CD8-positive, alpha-beta memory T cell (primary cell): Measurements from ENCODE around the gene TRIML2. TPM values are rescaled to one million over a fixed set of nuclear protein-coding genes. Genes with fewer than 3 reads are reported as not detected.
"Not testable (repeated sequence)": the region's sequence is repeated elsewhere in the genome, so short reads cannot be mapped to it uniquely, and the experiment has no call there.

Experiments used
- CTCF ChIA-PET: fragments of 350-600 bp; sonication (Branson Sonifier 250); formaldehyde crosslinking; loops from one replicate; lab custom pipeline; 2021; ENCODE audit warnings: antibody characterized with exemption; lab: Charles Lee
- POLR2A ChIA-PET: fragments of 350-600 bp; sonication (Branson Sonifier 250); formaldehyde crosslinking; loops from one replicate; lab custom pipeline; 2021; ENCODE audit warnings: antibody characterized with exemption; lab: Charles Lee
- DNase-seq, 5 donors: peaks; one replicate each; pipeline versions ENCODE4 v3.0.0 to v3.0.0-alpha.2; 2020 to 2022; ENCODE audit warnings: mixed read lengths in 1 of 5
- H3K27ac ChIP-seq: one replicate; pipeline ENCODE4 v1.7.0; 2013; ENCODE audit warnings: low read depth, mild to moderate bottlenecking, low read length, moderate library complexity
- H3K27me3 ChIP-seq: 2 replicates; pipeline ENCODE4 v1.7.0; 2013; ENCODE audit warnings: low read length, mild to moderate bottlenecking; ENCODE audit not compliant: insufficient read depth, poor library complexity, severe bottlenecking
- H3K36me3 ChIP-seq: 2 replicates; pipeline ENCODE4 v1.7.0; 2013; ENCODE audit warnings: mild to moderate bottlenecking, low read length, moderate library complexity; ENCODE audit not compliant: insufficient read depth
- H3K4me1 ChIP-seq: 2 replicates; pipeline ENCODE4 v1.7.0; 2013; ENCODE audit warnings: mild to moderate bottlenecking, low read length, moderate library complexity; ENCODE audit not compliant: insufficient read depth
- H3K4me3 ChIP-seq: 2 replicates; pipeline ENCODE4 v1.7.0; 2013; ENCODE audit warnings: mild to moderate bottlenecking, low read length
- H3K9me3 ChIP-seq: 2 replicates; pipeline ENCODE4 v1.7.0; 2013; ENCODE audit warnings: mild to moderate bottlenecking, low read length
- H3K27ac Mint-ChIP-seq, 8 donors: one replicate each; pipeline ENCODE4 v1.8.0; 2020 to 2021; ENCODE audit warnings: mixed read lengths in 8 of 8, mild to moderate bottlenecking in 6 of 8, inconsistent platforms in 3 of 8, moderate library complexity in 3 of 8
- H3K27me3 Mint-ChIP-seq, 2 donors: one replicate each; pipeline ENCODE4 v1.8.0; 2020 to 2021; ENCODE audit warnings: mixed read lengths in 2 of 2, mild to moderate bottlenecking in 1 of 2, moderate library complexity in 1 of 2
- H3K36me3 Mint-ChIP-seq, 3 donors: one replicate each; pipeline ENCODE4 v1.8.0; 2020 to 2021; ENCODE audit warnings: mixed read lengths in 3 of 3, inconsistent platforms in 1 of 3, mild to moderate bottlenecking in 1 of 3
- H3K4me1 Mint-ChIP-seq, 3 donors: one replicate each; pipeline ENCODE4 v1.8.0; 2020 to 2021; ENCODE audit warnings: mixed read lengths in 3 of 3, inconsistent platforms in 1 of 3, mild to moderate bottlenecking in 1 of 3
- H3K4me3 Mint-ChIP-seq, 7 donors: one replicate each; pipeline ENCODE4 v1.8.0; 2020 to 2021; ENCODE audit warnings: mixed read lengths in 7 of 7, mild to moderate bottlenecking in 6 of 7, moderate library complexity in 4 of 7, inconsistent platforms in 2 of 7
- H3K9me3 Mint-ChIP-seq, 5 donors: one replicate each; pipeline ENCODE4 v1.8.0; 2020 to 2022; ENCODE audit warnings: mixed read lengths in 5 of 5, mild to moderate bottlenecking in 3 of 5, moderate library complexity in 2 of 5, inconsistent platforms in 1 of 5
- polyA plus RNA-seq: library from polyadenylated mRNA; unstranded; fragments of 300-500 nt; fragmentation: Illumina TruSeq; gene quantifications from one replicate; pipeline ENCODE4 v1.2.3, GENCODE V29; 2021
- total RNA-seq, 2 experiments: library from RNA; stranded (reverse); gene quantifications; one replicate each; pipeline ENCODE4 v1.2.3, GENCODE V29; 2021

Gene TRIML2
- total and polyA plus RNA-seq, 3 experiments from 2014 or later: not detected

GRCh38 chr4:188082796-188083195 lies 26.6 kb downstream of the TRIML2 start:
- Mint-ChIP-seq H3K9me3 (peaks cover 5 to 20% (median 17%) of the 10 kb centered on the region in 5 donors), H3K27me3 (no peaks in the 10 kb centered on the region), H3K36me3 (no peaks in the 10 kb centered on the region), H3K4me1 (no peaks in the 10 kb centered on the region), H3K27ac (no peak overlapping the region), H3K4me3 (no peak overlapping the region)
- POLR2A ChIA-PET: no interaction called here
- Histone ChIP-seq H3K36me3 (no peaks in the 10 kb centered on the region), H3K27ac (no peak overlapping the region), H3K27me3 (no peaks in the 10 kb centered on the region), H3K4me3 (no peak overlapping the region), H3K4me1 (no peaks in the 10 kb centered on the region), H3K9me3 (no peaks in the 10 kb centered on the region)
- CTCF ChIA-PET: no interaction called here
- no peak for DNase-seq

GRCh38 chr4:188078116-188078515 lies 31.3 kb downstream of the TRIML2 start:
- Mint-ChIP-seq H3K4me3 (no peak overlapping the region), H3K9me3 (peaks cover 3 to 16% (median 15%) of the 10 kb centered on the region in 5 donors), H3K27ac (no peak overlapping the region), H3K4me1 (no peaks in the 10 kb centered on the region), H3K36me3 (no peaks in the 10 kb centered on the region), H3K27me3 (no peaks in the 10 kb centered on the region)
- Histone ChIP-seq H3K9me3 (no peaks in the 10 kb centered on the region), H3K36me3 (no peaks in the 10 kb centered on the region), H3K27me3 (no peaks in the 10 kb centered on the region), H3K4me1 (no peaks in the 10 kb centered on the region), H3K4me3 (no peak overlapping the region), H3K27ac (no peak overlapping the region)
- ChIA-PET CTCF (no interaction called here), POLR2A (no interaction called here)
- DNase-seq: no peak

- no peaks in the 10 kb centered on the region for H3K4me1 Mint-ChIP-seq
- no peaks in the 10 kb centered on the region for H3K4me1 ChIP-seq
- DNase-seq: no peak
- H3K27me3 ChIP-seq: no peaks in the 10 kb centered on the region
- no peaks in the 10 kb centered on the region for H3K36me3 Mint-ChIP-seq
- no peak overlapping the region for H3K4me3 ChIP-seq
- ChIA-PET CTCF (no interaction called here), POLR2A (no interaction called here)
- no peak overlapping the region for H3K27ac Mint-ChIP-seq
- no peaks in the 10 kb centered on the region for H3K9me3 ChIP-seq
- peaks cover 0 to 14% (median 5%) of the 10 kb centered on the region in 5 donors for H3K9me3 Mint-ChIP-seq
- no peak overlapping the region for H3K27ac ChIP-seq
- no peaks in the 10 kb centered on the region for H3K36me3 ChIP-seq
- no peak overlapping the region for H3K4me3 Mint-ChIP-seq
- no peaks in the 10 kb centered on the region for H3K27me3 Mint-ChIP-seq
Measured at GRCh38 chr4:188076169-188076568, 33.2 kb downstream of the TRIML2 start.

DNA sequence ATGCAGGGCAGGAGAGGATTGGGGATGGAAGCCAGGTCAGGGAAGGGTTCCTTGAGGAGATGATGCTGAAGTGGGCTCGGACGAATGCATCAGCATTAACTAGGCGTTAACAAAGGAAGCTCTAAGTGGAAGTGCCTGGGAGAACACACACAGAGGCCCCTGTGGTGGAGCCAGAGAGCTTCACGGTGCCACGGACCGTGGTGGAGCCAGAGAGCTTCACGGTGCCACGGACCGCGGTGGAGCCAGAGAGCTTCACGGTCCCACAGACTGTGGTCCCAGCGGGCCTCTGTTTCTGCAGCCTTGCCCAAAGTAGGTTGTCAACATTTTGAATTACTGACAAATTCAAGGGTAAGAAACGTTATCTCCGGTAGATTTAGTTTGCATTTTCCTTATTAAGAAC lies 48.3 kb downstream of the TRIML2 start:
- ChIA-PET POLR2A (no interaction called here), CTCF (no interaction called here)
- H3K9me3 ChIP-seq: no peaks in the 10 kb centered on the region
- H3K27me3 Mint-ChIP-seq: peaks cover 0 to 1% of the 10 kb centered on the region in 2 donors
- no peak for DNase-seq
- no peaks in the 10 kb centered on the region for H3K27me3 ChIP-seq
- peaks cover 0 to 12% (median 5%) of the 10 kb centered on the region in 5 donors for H3K9me3 Mint-ChIP-seq
- H3K36me3 ChIP-seq: no peaks in the 10 kb centered on the region
- H3K4me3 ChIP-seq: no peak overlapping the region
- no peaks in the 10 kb centered on the region for H3K36me3 Mint-ChIP-seq
- no peaks in the 10 kb centered on the region for H3K4me1 Mint-ChIP-seq
- H3K27ac Mint-ChIP-seq: no peak overlapping the region
- no peak overlapping the region for H3K4me3 Mint-ChIP-seq
- no peaks in the 10 kb centered on the region for H3K4me1 ChIP-seq
- H3K27ac ChIP-seq: no peak overlapping the region

DNA sequence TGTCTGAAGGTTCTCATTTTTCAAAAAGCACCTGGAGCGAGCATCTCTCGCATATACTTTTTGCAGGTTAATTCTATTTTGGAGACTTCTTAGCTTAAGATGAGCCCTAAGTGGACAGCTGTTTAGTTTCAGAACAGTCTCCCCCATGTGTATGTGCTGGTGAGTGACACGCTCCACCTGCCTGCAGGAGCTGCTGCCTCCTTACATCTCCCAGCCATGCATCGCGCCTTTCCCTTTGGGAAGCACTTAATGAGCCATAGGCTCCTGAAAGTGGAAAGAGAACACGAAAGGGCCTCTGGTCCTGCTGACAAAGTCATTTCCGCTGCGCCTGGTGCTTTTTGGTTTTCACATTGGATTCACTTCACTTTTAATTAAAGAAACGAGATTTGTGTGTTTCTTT lies 56.1 kb downstream of the TRIML2 start:
- H3K4me1 Mint-ChIP-seq: no peaks in the 10 kb centered on the region
- DNase-seq: no peak
- H3K4me1 ChIP-seq: no peaks in the 10 kb centered on the region
- no peak overlapping the region for H3K4me3 ChIP-seq
- H3K27ac ChIP-seq: no peak overlapping the region
- no peak overlapping the region for H3K27ac Mint-ChIP-seq
- no peaks in the 10 kb centered on the region for H3K27me3 ChIP-seq
- no peaks in the 10 kb centered on the region for H3K9me3 ChIP-seq
- H3K36me3 ChIP-seq: no peaks in the 10 kb centered on the region
- POLR2A ChIA-PET: no interaction called here
- H3K9me3 Mint-ChIP-seq: peaks cover 3 to 14% (median 6%) of the 10 kb centered on the region in 5 donors
- peaks cover 0 to 3% of the 10 kb centered on the region in 2 donors for H3K27me3 Mint-ChIP-seq
- H3K36me3 Mint-ChIP-seq: no peaks in the 10 kb centered on the region
- CTCF ChIA-PET: no interaction called here
- no peak overlapping the region for H3K4me3 Mint-ChIP-seq

DNA sequence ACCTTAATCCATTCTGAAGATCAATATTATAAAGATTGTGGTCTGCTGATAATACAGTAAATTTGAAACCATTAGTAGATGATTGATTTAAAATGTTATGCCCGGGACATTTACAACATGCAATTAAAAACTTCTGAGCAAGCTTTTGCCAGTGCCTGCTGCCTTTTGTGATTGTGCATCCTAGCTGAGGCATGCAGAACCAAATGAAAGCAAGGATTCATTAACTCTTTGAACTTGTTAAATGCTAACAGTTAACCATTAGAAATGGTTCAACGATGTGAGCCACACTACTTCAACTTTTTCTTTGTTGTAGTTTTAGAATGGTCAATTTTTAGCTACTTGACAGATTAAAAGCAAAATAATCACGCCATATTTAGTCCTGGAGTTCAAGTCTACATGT lies 62.7 kb downstream of the TRIML2 start:
- H3K27ac ChIP-seq: no peak overlapping the region
- Mint-ChIP-seq H3K27me3 (peaks cover 0 to 3% of the 10 kb centered on the region in 2 donors), H3K4me1 (no peaks in the 10 kb centered on the region), H3K4me3 (no peak overlapping the region), H3K36me3 (no peaks in the 10 kb centered on the region), H3K9me3 (peaks cover 0 to 19% (median 2%) of the 10 kb centered on the region in 5 donors), H3K27ac (no peak overlapping the region)
- ChIA-PET CTCF (no interaction called here), POLR2A (no interaction called here)
- no peaks in the 10 kb centered on the region for H3K9me3 ChIP-seq
- no peaks in the 10 kb centered on the region for H3K4me1 ChIP-seq
- DNase-seq: no peak
- H3K36me3 ChIP-seq: no peaks in the 10 kb centered on the region
- no peaks in the 10 kb centered on the region for H3K27me3 ChIP-seq
- H3K4me3 ChIP-seq: no peak overlapping the region

DNA sequence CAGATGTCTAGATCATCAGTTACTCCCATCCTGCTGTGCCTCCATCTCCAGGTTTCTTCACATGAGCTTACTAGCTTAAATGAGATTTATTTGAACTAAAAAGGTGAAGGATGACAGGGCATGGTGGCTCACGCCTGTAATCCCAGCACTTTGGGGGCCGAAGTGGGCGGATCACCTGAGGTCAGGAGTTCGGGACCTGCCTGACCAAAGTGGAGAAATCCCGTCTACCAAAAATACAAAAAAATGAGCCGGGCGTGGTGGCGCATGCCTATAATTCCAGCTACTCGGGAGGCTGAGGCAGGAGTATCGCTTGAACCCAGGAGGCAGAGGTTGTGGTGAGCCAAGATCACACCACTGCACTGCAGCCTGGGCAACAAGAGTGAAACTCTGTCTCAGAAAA lies 63.9 kb downstream of the TRIML2 start:
- CTCF ChIA-PET: not testable (repeated sequence)

GRCh38 chr4:188043154-188043553 lies 66.2 kb downstream of the TRIML2 start:
- H3K4me1 Mint-ChIP-seq: no peaks in the 10 kb centered on the region
- no peaks in the 10 kb centered on the region for H3K36me3 ChIP-seq
- H3K36me3 Mint-ChIP-seq: no peaks in the 10 kb centered on the region
- H3K9me3 Mint-ChIP-seq: peaks cover 0 to 18% (median 7%) of the 10 kb centered on the region in 5 donors
- no peak overlapping the region for H3K4me3 ChIP-seq
- no peaks in the 10 kb centered on the region for H3K4me1 ChIP-seq
- H3K27me3 ChIP-seq: no peaks in the 10 kb centered on the region
- DNase-seq: no peak
- no peak overlapping the region for H3K27ac ChIP-seq
- no peaks in the 10 kb centered on the region for H3K27me3 Mint-ChIP-seq
- H3K9me3 ChIP-seq: no peaks in the 10 kb centered on the region
- CTCF ChIA-PET: no interaction called here
- POLR2A ChIA-PET: no interaction called here
- no peak overlapping the region for H3K4me3 Mint-ChIP-seq
- H3K27ac Mint-ChIP-seq: no peak overlapping the region

More for the DNA sequence above, 63.9 kb downstream of the TRIML2 start:
- H3K27me3 ChIP-seq, H3K27me3 Mint-ChIP-seq, H3K4me3 ChIP-seq, H3K4me1 Mint-ChIP-seq, H3K27ac Mint-ChIP-seq, DNase-seq, H3K4me3 Mint-ChIP-seq, POLR2A ChIA-PET, H3K36me3 Mint-ChIP-seq, H3K36me3 ChIP-seq, H3K27ac ChIP-seq, H3K9me3 ChIP-seq, H3K4me1 ChIP-seq: not testable (repeated sequence)
- peaks cover 0 to 21% (median 4%) of the 10 kb centered on the region in 5 donors for H3K9me3 Mint-ChIP-seq

- H3K4me3 Mint-ChIP-seq: no peak overlapping the region
- no peak for DNase-seq
- H3K27me3 Mint-ChIP-seq: no peaks in the 10 kb centered on the region
- Histone ChIP-seq H3K27me3 (no peaks in the 10 kb centered on the region), H3K4me1 (no peaks in the 10 kb centered on the region), H3K27ac (no peak overlapping the region), H3K4me3 (no peak overlapping the region), H3K36me3 (no peaks in the 10 kb centered on the region), H3K9me3 (no peaks in the 10 kb centered on the region)
- CTCF ChIA-PET: no interaction called here
- no peaks in the 10 kb centered on the region for H3K4me1 Mint-ChIP-seq
- peaks cover 0 to 16% (median 7%) of the 10 kb centered on the region in 5 donors for H3K9me3 Mint-ChIP-seq
- no peaks in the 10 kb centered on the region for H3K36me3 Mint-ChIP-seq
- POLR2A ChIA-PET: no interaction called here
- no peak overlapping the region for H3K27ac Mint-ChIP-seq
Measured at GRCh38 chr4:188042191-188042590, 67.2 kb downstream of the TRIML2 start.
